ENCODE data around the gene RBM47. TPM values are rescaled to one million over a fixed set of nuclear protein-coding genes. Genes with fewer than 3 reads are reported as not detected.
"Not testable (repeated sequence)": the region's sequence is repeated elsewhere in the genome, so short reads cannot be mapped to it uniquely, and the experiment has no call there.

The RBM47 gene
- total and polyA plus RNA-seq, 3 donors from 2014 or later = 17.8 to 95.1 (median 51.7) TPM

- 40% methylated on average over 5 of the region's 5 CpGs for WGBS, 2 donors
- peak overlapping the region in 1 of 2 donors; percentile 21 for H3K27ac ChIP-seq
- TF ChIP-seq POLR2A (IDR thresholded peaks at IDR 0.05) = no peak
- TF ChIP-seq CTCF (IDR thresholded peaks at IDR 0.05) = no peak
- H3K36me3 ChIP-seq (ENCODE audit: low read depth, missing control alignments) = no peaks in the 10 kb centered on the region
- no peak overlapping the region for H3K4me3 ChIP-seq
- intact Hi-C loops (cut with DNase I; ENCODE audit: low total_unique reads) = no loop called here
- H3K27me3 ChIP-seq = no peaks in the 10 kb centered on the region
- peak; percentile 37 for DNase-seq
- peaks cover 14% of the 10 kb centered on the region for H3K4me1 ChIP-seq
- no peaks in the 10 kb centered on the region for H3K9me3 ChIP-seq
Observed at GRCh38 chr4:40559585-40560465, 69.8 kb downstream of the RBM47 start.

GRCh38 chr4:40557736-40558135 is 71.9 kb downstream of the RBM47 start:
- intact Hi-C loops (cut with DNase I; ENCODE audit: low total_unique reads) = no loop called here
- Histone ChIP-seq H3K4me1 (peaks cover 14% of the 10 kb centered on the region), H3K36me3 (ENCODE audit: low read depth, missing control alignments) (no peaks in the 10 kb centered on the region), H3K4me3 (no peak overlapping the region), H3K9me3 (no peaks in the 10 kb centered on the region), H3K27ac (no peak overlapping the region), H3K27me3 (no peaks in the 10 kb centered on the region)
- DNase-seq = no peak
- no peak for TF ChIP-seq POLR2A (IDR thresholded peaks at IDR 0.05)
- no peak for TF ChIP-seq CTCF (IDR thresholded peaks at IDR 0.05)
- WGBS, 2 donors = 79 to 93% methylated on average over 2 of the region's 2 CpGs

- Histone ChIP-seq H3K27ac (no peak overlapping the region), H3K4me3 (no peak overlapping the region), H3K4me1 (peaks cover 14% of the 10 kb centered on the region), H3K36me3 (ENCODE audit: low read depth, missing control alignments) (no peaks in the 10 kb centered on the region), H3K27me3 (no peaks in the 10 kb centered on the region), H3K9me3 (no peaks in the 10 kb centered on the region)
- no peak for DNase-seq
- WGBS, 2 donors = 93 to 94% methylated on average over 15 of the region's 15 CpGs
- TF ChIP-seq CTCF (IDR thresholded peaks at IDR 0.05) (no peak), POLR2A (IDR thresholded peaks at IDR 0.05) (no peak)
- intact Hi-C loops (cut with DNase I; ENCODE audit: low total_unique reads) = no loop called here
Observed at GRCh38 chr4:40555176-40555900, 74.3 kb downstream of the RBM47 start.

- H3K4me1 ChIP-seq; intact Hi-C loops (cut with DNase I; ENCODE audit: low total_unique reads); H3K27ac ChIP-seq; H3K36me3 ChIP-seq (ENCODE audit: low read depth, missing control alignments); H3K9me3 ChIP-seq; H3K4me3 ChIP-seq; DNase-seq; H3K27me3 ChIP-seq: not testable (repeated sequence)
- WGBS, 2 donors = 81 to 82% methylated on average over 12 of the region's 12 CpGs
Observed at GRCh38 chr4:40554641-40555040, 75.0 kb downstream of the RBM47 start.

GRCh38 chr4:40553995-40554394 is 75.7 kb downstream of the RBM47 start:
- no peak for TF ChIP-seq CTCF (IDR thresholded peaks at IDR 0.05)
- no peak for TF ChIP-seq POLR2A (IDR thresholded peaks at IDR 0.05)
- intact Hi-C loops (cut with DNase I; ENCODE audit: low total_unique reads) = no loop called here
- no peaks in the 10 kb centered on the region for H3K27me3 ChIP-seq
- no peak overlapping the region for H3K4me3 ChIP-seq
- H3K4me1 ChIP-seq = peaks cover under 1% of the 10 kb centered on the region
- H3K27ac ChIP-seq = no peak overlapping the region
- H3K36me3 ChIP-seq (ENCODE audit: low read depth, missing control alignments) = no peaks in the 10 kb centered on the region
- H3K9me3 ChIP-seq = no peaks in the 10 kb centered on the region
- WGBS, 2 donors = 67 to 86% methylated on average over 10 of the region's 10 CpGs
- no peak for DNase-seq
